HepG2 (cell line): ENCODE data around the gene KLB. TPM values are rescaled to one million over a fixed set of nuclear protein-coding genes. Genes with fewer than 3 reads are reported as not detected.
A peak's percentile ranks its signal among the peaks of the same experiment; 100 is the strongest.

Experiments used
- GABPB1 ChIP-seq: IDR thresholded peaks from 2 replicates; pipeline ENCODE4 v1.6.1; 2016; ENCODE audit warnings: mild to moderate bottlenecking, missing genetic modification reagents, moderate library complexity, missing compliant biosample characterization
- JARID2 ChIP-seq: sonication (generic); formaldehyde crosslinking; IDR thresholded peaks from 2 replicates; pipeline ENCODE4 v1.8.1; 2023; ENCODE audit warnings: missing genetic modification reagents, inconsistent platforms; ENCODE audit not compliant: insufficient replicate concordance
- NPAS2 ChIP-seq: sonication (generic); formaldehyde crosslinking; IDR thresholded peaks from 2 replicates; pipeline ENCODE4 v1.8.0; 2022; ENCODE audit warnings: mild to moderate bottlenecking, missing genetic modification reagents, borderline replicate concordance
- POLR2AphosphoS5 ChIP-seq: IDR thresholded peaks from 2 replicates; pipeline ENCODE4 v1.6.1; 2012; ENCODE audit warnings: low read depth, low read length
- SP140L ChIP-seq: sonication (generic); formaldehyde crosslinking; IDR thresholded peaks from 2 replicates; pipeline ENCODE4 v1.4.0; 2020; ENCODE audit warnings: missing genetic modification reagents, borderline replicate concordance
- STAG1 ChIP-seq: sonication (generic); formaldehyde crosslinking; IDR thresholded peaks from 2 replicates; pipeline ENCODE4 v1.4.0; 2020; ENCODE audit warnings: missing genetic modification reagents
- TARDBP ChIP-seq: sonication (generic); formaldehyde crosslinking; IDR thresholded peaks from 2 replicates; pipeline ENCODE4 v1.8.0; 2022; ENCODE audit warnings: mild to moderate bottlenecking, missing genetic modification reagents
- ZNF337 ChIP-seq: sonication (generic); formaldehyde crosslinking; IDR thresholded peaks from 2 replicates; pipeline ENCODE4 v1.5.1; 2020; ENCODE audit warnings: missing genetic modification reagents, low read depth, mild to moderate bottlenecking, borderline replicate concordance
- ZNF567 ChIP-seq: sonication (generic); formaldehyde crosslinking; IDR thresholded peaks from 2 replicates; pipeline ENCODE4 v1.8.1; 2023; ENCODE audit warnings: mild to moderate bottlenecking, missing genetic modification reagents, borderline replicate concordance
- ZNF709 ChIP-seq: sonication (generic); formaldehyde crosslinking; IDR thresholded peaks from 2 replicates; pipeline ENCODE4 v1.5.0; 2020; ENCODE audit warnings: mild to moderate bottlenecking, missing genetic modification reagents
- ZNF768 ChIP-seq: sonication (generic); formaldehyde crosslinking; IDR thresholded peaks from 2 replicates; pipeline ENCODE4 v1.4.0; 2020; ENCODE audit warnings: missing genetic modification reagents
- polyA plus RNA-seq, 8 experiments: library from polyadenylated mRNA; depleted of rRNA in 3 of 8; stranded (reverse) in 7 of 8; unstranded in 1 of 8; fragments of >200 nt; fragmentation: Illumina TruSeq in 4 of 8; extraction: Trizol in 4 of 8; gene quantifications; 2 replicates each; pipeline versions ENCODE4 v1.2.1 to v1.2.3, GENCODE V29; 2011 to 2016; ENCODE audit warnings: low read depth in 4 of 8, missing spikeins in 1 of 8, mixed read lengths in 1 of 8; ENCODE audit not compliant: insufficient read depth in 1 of 8
- total RNA-seq, 5 experiments: library from RNA; depleted of rRNA; stranded (reverse); fragments of >200 nt; fragmentation: Illumina TruSeq; extraction: Trizol; gene quantifications; 2 replicates each; pipeline ENCODE4 v1.2.3, GENCODE V29; 2016; ENCODE audit warnings: low read depth in 1 of 5
- TF ChIP-seq, protein P1 (sequence below): sonication (generic); formaldehyde crosslinking; IDR thresholded peaks from 2 replicates; pipeline ENCODE4 v1.5.1; 2020; ENCODE audit warnings: mild to moderate bottlenecking, missing genetic modification reagents, borderline replicate concordance
- TF ChIP-seq, protein P2 (sequence below): sonication (generic); formaldehyde crosslinking; IDR thresholded peaks from 2 replicates; pipeline ENCODE4 v1.4.0; 2020; ENCODE audit warnings: mild to moderate bottlenecking, missing genetic modification reagents
- TF ChIP-seq, protein P3 (sequence below): fragments of 450-650 bp; IDR thresholded peaks from 2 replicates; pipeline ENCODE4 v1.6.1; 2017
- TF ChIP-seq, protein P4 (sequence below): sonication (generic); formaldehyde crosslinking; IDR thresholded peaks from 2 replicates; pipeline ENCODE4 v1.4.0; 2020; ENCODE audit warnings: missing genetic modification reagents, borderline replicate concordance

KLB gene
- total and polyA plus RNA-seq, 2 of the 13 experiments (the other 11 are each of a cell fraction or from before 2014, with no cell fraction given) = 25.3 to 82.0 TPM

DNA sequence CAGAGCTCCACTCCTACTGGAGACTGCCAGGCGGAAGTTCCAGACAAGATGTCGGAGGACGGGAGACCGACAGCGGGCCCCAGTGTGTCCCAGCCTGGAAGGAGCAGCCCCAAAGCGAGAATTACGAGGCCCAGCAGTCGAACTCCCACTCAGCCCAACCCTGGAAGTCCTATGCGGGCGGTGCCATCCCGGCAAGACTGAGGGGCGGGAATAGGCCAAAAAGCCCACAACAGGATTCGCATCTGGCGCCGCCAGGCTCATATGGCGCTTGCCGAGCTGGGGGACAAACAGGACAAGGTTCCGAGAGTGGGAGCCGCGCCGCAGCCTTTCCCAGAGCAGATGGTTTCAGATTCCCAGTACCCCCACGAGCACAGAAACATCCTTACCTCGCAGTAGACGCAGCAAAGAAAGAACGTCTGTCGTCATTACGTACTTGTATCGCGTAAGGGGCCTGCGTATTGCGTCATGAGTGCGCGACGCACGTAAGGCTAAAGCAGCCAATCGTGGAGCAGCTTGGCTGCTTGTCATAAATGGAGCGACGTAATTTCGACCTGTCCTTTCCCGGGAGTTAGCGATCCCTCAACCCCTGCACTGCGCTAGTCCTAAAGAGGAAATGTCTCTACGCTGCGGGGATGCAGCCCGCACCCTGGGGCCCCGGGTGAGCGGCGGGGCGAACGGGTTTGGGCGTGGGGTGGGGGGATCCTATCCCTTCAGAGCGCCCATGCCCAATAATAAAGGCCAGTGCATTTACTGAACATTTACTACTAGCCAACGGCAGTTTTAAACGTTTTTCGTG is 52.0 kb downstream of the KLB start, which contains the start of the genes LIAS and RPL9 (continued):
- TF ChIP-seq, protein P1, sequence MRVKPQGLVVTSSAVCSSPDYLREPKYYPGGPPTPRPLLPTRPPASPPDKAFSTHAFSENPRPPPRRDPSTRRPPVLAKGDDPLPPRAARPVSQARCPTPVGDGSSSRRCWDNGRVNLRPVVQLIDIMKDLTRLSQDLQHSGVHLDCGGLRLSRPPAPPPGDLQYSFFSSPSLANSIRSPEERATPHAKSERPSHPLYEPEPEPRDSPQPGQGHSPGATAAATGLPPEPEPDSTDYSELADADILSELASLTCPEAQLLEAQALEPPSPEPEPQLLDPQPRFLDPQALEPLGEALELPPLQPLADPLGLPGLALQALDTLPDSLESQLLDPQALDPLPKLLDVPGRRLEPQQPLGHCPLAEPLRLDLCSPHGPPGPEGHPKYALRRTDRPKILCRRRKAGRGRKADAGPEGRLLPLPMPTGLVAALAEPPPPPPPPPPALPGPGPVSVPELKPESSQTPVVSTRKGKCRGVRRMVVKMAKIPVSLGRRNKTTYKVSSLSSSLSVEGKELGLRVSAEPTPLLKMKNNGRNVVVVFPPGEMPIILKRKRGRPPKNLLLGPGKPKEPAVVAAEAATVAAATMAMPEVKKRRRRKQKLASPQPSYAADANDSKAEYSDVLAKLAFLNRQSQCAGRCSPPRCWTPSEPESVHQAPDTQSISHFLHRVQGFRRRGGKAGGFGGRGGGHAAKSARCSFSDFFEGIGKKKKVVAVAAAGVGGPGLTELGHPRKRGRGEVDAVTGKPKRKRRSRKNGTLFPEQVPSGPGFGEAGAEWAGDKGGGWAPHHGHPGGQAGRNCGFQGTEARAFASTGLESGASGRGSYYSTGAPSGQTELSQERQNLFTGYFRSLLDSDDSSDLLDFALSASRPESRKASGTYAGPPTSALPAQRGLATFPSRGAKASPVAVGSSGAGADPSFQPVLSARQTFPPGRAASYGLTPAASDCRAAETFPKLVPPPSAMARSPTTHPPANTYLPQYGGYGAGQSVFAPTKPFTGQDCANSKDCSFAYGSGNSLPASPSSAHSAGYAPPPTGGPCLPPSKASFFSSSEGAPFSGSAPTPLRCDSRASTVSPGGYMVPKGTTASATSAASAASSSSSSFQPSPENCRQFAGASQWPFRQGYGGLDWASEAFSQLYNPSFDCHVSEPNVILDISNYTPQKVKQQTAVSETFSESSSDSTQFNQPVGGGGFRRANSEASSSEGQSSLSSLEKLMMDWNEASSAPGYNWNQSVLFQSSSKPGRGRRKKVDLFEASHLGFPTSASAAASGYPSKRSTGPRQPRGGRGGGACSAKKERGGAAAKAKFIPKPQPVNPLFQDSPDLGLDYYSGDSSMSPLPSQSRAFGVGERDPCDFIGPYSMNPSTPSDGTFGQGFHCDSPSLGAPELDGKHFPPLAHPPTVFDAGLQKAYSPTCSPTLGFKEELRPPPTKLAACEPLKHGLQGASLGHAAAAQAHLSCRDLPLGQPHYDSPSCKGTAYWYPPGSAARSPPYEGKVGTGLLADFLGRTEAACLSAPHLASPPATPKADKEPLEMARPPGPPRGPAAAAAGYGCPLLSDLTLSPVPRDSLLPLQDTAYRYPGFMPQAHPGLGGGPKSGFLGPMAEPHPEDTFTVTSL (CRISPR knock-in tag) = no peak
- TF ChIP-seq POLR2AphosphoS5 (peak; percentile 98), JARID2 (no peak), SP140L (CRISPR knock-in tag) (no peak), TARDBP (CRISPR knock-in tag) (no peak; the same call in 1 of the 2 replicates), STAG1 (CRISPR knock-in tag) (no peak; the same call in 1 of the 2 replicates), NPAS2 (no peak), GABPB1 (peak; percentile 73), ZNF567 (CRISPR knock-in tag) (peak; percentile 6; the same call in 1 of the 2 replicates), ZNF709 (peak; percentile 87), ZNF337 (CRISPR knock-in tag) (peak; percentile 65; the same call in 1 of the 2 replicates), ZNF768 (CRISPR knock-in tag) (peak; percentile 20; the same call in 1 of the 2 replicates)
- TF ChIP-seq, protein P2, sequence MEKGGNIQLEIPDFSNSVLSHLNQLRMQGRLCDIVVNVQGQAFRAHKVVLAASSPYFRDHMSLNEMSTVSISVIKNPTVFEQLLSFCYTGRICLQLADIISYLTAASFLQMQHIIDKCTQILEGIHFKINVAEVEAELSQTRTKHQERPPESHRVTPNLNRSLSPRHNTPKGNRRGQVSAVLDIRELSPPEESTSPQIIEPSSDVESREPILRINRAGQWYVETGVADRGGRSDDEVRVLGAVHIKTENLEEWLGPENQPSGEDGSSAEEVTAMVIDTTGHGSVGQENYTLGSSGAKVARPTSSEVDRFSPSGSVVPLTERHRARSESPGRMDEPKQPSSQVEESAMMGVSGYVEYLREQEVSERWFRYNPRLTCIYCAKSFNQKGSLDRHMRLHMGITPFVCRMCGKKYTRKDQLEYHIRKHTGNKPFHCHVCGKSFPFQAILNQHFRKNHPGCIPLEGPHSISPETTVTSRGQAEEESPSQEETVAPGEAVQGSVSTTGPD = peak; percentile 36; the same call in 1 of the 2 replicates
- TF ChIP-seq, protein P3, sequence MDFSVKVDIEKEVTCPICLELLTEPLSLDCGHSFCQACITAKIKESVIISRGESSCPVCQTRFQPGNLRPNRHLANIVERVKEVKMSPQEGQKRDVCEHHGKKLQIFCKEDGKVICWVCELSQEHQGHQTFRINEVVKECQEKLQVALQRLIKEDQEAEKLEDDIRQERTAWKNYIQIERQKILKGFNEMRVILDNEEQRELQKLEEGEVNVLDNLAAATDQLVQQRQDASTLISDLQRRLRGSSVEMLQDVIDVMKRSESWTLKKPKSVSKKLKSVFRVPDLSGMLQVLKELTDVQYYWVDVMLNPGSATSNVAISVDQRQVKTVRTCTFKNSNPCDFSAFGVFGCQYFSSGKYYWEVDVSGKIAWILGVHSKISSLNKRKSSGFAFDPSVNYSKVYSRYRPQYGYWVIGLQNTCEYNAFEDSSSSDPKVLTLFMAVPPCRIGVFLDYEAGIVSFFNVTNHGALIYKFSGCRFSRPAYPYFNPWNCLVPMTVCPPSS = no peak
- TF ChIP-seq, protein P4, sequence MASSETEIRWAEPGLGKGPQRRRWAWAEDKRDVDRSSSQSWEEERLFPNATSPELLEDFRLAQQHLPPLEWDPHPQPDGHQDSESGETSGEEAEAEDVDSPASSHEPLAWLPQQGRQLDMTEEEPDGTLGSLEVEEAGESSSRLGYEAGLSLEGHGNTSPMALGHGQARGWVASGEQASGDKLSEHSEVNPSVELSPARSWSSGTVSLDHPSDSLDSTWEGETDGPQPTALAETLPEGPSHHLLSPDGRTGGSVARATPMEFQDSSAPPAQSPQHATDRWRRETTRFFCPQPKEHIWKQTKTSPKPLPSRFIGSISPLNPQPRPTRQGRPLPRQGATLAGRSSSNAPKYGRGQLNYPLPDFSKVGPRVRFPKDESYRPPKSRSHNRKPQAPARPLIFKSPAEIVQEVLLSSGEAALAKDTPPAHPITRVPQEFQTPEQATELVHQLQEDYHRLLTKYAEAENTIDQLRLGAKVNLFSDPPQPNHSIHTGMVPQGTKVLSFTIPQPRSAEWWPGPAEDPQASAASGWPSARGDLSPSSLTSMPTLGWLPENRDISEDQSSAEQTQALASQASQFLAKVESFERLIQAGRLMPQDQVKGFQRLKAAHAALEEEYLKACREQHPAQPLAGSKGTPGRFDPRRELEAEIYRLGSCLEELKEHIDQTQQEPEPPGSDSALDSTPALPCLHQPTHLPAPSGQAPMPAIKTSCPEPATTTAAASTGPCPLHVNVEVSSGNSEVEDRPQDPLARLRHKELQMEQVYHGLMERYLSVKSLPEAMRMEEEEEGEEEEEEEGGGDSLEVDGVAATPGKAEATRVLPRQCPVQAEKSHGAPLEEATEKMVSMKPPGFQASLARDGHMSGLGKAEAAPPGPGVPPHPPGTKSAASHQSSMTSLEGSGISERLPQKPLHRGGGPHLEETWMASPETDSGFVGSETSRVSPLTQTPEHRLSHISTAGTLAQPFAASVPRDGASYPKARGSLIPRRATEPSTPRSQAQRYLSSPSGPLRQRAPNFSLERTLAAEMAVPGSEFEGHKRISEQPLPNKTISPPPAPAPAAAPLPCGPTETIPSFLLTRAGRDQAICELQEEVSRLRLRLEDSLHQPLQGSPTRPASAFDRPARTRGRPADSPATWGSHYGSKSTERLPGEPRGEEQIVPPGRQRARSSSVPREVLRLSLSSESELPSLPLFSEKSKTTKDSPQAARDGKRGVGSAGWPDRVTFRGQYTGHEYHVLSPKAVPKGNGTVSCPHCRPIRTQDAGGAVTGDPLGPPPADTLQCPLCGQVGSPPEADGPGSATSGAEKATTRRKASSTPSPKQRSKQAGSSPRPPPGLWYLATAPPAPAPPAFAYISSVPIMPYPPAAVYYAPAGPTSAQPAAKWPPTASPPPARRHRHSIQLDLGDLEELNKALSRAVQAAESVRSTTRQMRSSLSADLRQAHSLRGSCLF (CRISPR knock-in tag) = no peak; the same call in 1 of the 2 replicates
